NCI-H1048 (cell line): ENCODE measurements around the gene FGFBP2.

ENCODE experiments used
- DNase-seq: peaks from one replicate; lab custom pipeline; 2025; lab: John Stamatoyannopoulos, UW

FGFBP2 gene

DNA sequence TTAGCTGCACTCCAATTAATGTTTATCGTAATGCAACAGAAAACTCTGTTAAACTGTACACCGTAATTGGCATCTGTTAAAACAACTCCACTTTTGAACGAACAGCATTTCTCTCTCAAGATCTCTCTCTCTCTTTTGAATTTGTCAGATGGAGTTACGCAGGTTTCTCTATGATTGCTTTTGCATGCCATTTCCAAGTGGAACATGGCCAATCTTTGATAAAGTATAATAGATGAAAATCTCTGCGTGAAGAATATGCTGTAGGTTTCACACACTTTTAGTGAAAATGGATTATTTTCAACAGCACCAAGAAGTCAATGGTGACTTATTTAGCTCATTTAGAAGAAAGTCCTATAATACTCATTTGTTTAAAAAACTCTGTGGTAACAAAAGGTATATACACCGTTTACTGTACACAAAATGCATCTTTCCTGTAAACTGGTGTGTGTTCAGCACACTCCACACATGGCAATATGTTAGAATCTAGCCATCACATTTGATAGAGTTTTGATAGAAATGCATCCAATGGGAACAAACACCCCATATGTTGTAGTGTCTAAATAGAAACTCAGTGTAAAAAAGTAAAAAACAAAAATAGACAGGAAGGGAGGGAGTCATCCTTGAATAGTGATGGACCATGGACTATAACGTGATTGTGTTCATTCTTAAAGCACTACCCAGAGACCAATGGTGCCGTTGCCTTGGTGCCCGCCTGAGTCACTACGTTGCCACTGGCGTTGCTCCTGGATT is 5.8 kb upstream of the FGFBP2 start:
- DNase-seq: no peak

DNA sequence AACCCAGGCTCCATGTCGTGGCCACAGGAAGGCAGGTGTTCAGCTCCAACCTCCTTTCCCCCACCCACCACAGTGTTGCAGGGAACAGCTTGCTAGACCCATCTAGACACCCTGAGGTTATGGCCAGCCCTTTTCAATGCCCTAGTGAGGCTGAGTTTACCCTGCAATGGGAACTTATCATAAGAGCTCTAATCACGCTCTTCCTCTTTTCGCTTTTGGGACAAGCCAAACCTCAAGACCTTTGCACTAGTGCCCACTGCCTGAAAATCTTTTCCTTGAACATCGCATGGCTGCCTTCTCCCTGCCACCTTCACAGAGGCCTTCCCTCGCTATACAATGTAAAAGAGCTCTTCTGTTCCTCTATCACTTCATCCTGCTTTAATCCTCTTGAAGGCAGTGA is 2.4 kb upstream of the FGFBP2 start:
- no peak for DNase-seq

DNA sequence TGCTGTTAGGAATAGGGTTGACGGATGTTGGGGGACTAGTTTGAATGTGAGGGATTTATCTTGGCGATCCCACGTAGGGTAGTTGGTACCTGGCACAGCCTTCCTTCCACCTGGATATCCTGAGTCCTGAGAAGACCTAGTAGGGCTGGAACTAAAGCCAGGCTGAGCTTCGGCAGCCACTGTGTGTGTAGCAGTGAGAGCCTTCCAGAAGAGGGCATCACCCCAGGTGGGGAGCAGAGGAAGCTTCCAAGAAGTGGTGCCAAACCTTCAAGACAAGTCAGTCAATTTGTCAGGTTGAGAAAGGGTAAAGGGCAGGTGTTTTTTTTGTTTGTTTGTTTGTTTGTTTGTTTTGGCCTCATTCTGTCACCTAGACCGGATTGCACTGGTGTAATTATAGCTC is 1.2 kb upstream of the FGFBP2 start:
- no peak for DNase-seq

DNA sequence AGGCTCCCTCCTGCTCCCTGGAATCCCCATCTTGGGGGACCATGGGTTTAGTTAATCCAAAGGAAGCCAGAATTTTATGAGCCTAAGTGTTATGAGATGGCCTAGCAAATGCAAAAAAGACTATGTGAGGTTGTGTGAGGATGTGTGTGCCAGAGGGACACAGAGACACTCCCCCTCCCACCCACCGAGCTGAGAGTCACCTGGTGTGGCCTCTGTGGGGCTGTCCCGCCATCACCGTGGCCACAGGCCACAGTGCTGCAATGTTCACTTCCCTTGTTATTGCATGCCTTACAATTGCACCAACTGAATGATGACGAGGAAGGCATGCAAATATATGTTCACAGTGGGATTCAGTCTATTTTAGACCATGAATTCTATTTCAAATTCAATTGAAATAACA is 601 bp upstream of the FGFBP2 start:
- no peak for DNase-seq

DNA sequence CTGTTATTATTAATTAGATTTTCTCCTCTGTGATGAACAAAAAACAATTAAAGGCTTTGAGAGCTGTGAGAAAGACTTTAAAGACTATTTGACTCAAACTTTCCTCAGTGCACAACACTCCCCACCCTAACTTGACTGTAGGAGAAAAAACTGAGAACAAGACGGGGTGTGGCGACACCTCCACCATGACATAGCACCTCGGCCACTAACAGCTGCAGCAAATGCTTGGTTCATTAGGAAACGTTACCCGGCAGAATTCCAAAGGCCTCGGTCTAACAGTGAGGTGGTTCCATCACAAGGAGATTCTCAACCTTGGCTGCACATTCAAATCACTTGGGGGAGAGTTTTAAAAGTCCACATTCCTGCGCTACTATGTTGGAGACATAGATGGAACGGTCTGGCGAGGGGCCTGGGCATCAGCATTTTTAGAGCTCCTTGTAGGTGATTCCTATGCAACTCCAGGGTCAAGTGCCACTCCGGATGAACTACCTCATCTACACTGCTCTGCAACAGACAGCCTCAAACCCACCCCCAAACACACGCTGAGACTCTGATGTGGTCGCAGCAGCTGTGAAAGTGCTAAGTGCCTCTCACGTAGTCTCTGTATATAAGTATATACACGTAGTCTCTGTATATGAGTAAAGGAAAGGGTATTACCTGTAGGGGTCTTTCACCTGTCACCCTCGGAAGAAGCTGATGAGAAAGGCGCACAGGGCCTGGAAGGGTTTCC is 1.0 kb downstream of the FGFBP2 start:
- no peak for DNase-seq

DNA sequence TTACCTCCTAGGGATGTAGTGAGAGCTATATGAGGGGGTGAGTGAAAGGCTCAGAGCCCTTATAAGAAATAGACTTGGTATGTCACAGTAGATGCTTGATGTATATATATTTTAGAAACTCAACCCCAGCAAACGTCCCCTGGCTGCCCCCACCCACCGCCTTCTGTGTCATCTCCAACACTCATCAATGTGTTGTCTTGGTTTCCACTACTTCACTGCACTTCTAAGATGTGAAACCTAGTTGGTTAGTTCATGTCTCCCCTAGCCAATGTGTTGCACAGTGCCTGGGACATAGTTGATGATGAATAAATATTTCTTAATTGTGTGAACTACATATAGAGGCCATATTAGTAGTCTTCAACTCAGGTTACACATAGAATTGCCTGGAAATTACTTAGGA is 4.4 kb downstream of the FGFBP2 start:
- no peak for DNase-seq

DNA sequence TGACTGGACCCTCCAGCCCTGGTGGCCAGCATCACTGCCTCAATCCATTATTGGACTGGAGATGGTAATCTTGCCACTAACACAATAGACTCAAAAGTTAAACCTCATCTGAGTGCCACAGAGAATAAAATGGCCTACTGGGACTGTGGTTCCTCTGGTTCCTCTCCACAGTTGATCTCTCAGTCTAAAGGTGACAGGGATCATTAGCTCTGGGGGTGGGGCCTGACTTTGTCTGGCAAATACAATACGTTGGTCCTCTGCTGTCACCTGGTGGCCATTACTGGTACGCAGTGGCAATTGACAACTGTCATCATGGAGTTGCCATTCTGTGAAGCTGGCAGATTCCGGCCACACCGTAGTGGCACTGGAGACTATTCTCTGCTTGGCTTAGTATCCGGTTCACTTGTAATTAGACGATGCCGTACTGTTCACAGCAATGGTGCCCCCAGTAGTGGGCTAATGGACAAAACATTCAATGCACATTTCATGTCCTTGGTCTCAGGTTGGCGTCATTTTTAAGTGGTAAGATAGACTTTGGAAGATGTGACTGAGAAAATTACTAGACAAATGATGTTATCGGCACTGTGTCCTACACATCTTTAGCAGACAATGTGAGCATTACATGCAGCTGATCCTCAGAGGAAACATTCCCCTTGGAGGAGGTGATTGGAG is 6.7 kb downstream of the FGFBP2 start:
- peak; percentile 26 for DNase-seq

DNA sequence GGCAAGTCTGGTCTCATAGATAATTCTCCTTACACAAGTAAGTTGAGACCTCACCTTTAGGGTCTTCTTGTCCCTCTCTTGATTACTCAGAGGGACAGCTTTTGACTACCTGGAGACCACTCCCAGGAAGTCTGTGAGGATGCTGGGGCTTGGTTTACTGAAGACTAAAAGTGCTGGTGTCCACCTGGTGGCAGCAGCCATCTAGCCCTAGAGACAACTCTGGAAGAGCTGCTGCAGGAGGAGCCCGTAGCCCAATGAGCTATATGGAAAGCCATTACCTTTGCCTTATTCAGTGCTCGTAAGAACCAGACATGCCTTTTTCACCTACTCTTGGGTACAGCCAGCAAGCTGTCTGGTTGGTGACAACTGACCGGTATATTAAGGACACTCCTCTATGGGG is 7.3 kb downstream of the FGFBP2 start:
- no peak for DNase-seq

DNA sequence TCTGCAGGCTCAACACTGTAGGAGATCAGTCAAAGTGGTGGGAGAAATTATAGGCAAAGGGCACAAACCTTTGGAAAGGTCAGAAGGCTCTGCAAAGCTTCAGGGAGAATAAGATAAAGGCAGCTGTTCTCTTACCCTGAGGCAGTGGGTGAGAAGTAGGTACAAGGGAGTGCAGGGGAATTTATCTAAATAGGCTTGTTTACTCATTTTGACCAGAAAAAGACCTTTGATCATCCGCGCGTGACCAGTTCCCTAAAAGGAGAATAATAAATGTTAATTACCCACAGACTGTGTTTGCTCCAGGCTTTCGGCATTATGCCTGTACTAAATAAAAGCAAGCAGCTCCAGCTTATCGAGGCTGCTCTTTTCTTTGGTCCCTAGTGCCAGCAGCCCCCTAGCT is 9.3 kb downstream of the FGFBP2 start:
- no peak for DNase-seq

DNA sequence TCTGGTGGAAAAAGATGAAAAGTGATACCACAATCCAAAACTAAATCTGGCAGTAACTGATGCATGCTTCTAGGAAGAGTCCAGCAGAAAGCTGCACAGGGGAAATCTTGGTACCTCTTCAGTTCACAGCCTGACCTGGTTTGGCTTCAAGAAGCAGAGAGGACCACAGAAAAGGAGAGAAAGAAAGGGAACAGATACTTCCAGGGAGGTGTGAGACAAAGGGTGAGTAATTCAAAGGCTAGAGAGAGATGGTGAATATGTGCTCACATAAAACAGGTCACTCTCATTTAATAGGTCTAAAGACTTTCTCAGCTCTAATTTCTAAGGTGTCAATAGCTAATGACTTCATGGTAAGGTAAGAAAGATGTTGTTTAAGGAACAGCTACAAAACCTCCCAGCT is 11.2 kb downstream of the FGFBP2 start:
- DNase-seq: no peak

DNA sequence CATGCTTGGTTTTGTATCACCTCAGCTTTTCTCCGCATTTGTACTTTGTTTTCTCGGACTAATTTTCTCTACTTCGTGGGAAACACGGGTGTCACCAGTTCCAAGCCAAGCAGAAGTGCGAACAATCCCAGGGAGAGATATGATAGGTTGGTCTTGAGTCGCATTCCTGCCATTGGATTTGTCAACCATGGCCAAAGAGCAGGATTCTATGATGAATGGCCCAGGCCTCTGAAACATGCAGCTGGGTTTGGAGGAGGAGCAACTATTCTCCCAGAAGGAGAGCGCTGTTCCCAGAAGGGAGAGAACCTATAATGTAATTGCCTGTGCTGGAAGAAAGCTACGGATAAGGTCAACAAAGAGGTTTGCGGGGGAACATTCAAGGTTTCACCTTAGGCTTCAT is 14.1 kb downstream of the FGFBP2 start:
- no peak for DNase-seq

DNA sequence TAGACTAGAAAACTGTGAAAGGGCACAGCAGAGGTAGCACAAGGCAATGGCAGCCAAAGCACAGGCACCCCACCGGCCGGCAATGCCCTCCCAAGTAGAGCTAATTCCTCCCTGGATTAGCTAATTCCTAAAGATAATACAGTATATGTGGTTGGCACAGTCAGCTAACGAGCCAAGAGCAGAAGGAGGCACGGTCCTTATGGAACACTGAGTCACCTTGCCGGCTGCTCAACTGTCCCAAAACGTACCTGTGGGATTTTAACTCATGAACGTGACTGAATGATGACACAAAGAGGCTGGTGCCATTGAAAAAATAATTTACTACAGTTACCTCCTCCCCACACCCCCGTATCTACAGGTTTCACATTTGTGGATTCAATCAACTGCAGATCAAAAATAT is 15.3 kb downstream of the FGFBP2 start:
- no peak for DNase-seq

DNA sequence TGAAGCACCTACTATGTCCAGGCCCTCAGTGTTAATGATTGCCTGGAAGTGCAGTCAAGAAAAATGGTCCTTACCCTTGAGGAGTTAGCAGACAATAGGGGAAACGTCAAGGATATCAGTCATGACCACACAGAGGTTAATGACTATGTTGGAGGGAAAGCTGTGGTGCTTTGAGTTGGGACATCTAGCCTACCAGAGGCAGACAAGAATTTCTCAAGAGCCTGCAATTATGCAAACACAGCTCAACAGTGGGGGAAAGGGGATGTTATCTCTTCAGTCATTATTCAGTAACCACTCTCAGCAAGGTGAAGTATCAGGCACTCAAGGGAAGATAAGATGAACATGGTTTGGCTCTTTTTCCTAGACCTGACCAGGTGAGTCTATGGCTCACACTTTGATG is 17.5 kb downstream of the FGFBP2 start:
- DNase-seq: no peak

DNA sequence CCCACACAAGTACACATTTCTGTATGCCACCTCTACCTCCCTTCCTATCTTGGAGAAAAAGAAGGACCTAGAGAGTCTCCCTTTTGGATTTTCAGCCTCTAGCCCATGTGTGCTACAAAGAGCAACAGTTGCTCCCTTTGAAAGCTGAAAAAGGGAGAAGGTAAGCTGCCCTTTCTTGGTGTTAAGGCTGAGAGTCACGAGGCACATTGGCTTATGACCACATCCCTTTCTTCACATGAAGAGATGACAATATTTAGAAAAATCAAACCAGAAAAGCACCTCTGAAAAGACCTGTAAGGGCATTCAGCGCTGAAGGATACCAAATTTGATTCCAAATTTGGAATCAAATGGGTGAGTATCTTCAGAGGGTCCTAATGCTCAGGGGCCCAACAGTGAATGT is 18.1 kb downstream of the FGFBP2 start:
- DNase-seq: no peak

DNA sequence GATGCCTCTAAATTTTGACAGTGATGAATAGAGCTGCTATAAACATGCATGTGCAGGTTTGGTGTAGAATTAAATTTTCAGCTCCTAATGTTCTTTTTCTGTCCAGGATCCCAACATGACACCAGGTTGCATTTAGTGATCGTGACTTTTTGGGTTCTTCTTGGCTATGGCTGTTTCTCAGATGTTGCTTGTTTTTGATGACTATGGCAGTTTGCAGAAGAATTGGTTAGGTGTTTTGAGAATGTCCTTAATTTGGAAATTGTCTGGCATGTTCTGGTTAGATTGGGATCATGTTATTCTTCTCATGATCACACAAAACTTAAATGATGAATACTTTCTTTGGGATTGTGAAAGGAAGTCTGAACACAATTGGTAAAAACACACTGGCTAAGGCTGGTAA is 20.7 kb downstream of the FGFBP2 start:
- DNase-seq: no peak

DNA sequence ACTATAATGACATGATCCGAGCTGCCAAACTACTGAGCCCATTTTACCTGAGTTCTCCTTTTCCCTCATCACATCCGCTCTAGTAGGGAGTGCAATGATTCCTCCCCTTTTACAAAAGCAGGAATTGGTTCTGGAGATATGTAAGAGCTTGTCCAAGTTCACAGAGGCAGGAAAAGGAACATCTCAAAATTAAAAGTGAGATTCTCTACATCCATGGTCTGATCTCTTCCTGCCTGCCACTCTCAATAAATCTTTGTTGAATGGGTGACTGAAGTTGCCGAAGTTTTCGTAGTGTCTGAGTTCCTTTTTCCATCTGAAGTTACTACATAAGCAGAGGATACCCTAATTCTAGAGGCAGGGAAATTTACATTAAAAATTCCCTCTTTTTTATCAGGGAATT is 24.3 kb downstream of the FGFBP2 start, which contains the start of gene FGFBP1:
TSS of gene FGFBP1 (minus strand) at position 101 of the 400 bp plus-strand sequence. CDS start 2,108 bp downstream, outside the sequence.
- DNase-seq: no peak

DNA sequence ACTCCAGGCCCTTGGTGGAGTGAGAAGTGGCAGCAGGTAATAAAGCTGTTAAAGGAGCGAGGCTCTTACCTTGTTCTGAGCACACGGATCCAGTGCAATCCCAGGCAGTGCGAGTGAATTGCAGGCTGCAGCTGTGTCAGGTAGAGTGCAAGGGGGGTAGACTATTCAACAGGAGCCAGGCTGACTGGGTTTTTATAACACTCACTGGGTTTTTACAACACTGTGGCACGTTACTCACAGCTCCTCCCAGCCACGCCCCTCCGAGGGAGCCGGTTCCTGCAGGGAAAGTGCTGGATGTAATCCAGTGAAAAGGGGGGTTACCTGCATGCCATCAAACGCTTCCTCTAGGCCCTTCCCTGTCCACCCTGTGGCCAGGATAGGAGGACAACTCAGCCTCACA is 24.8 kb downstream of the FGFBP2 start:
- DNase-seq: no peak

DNA sequence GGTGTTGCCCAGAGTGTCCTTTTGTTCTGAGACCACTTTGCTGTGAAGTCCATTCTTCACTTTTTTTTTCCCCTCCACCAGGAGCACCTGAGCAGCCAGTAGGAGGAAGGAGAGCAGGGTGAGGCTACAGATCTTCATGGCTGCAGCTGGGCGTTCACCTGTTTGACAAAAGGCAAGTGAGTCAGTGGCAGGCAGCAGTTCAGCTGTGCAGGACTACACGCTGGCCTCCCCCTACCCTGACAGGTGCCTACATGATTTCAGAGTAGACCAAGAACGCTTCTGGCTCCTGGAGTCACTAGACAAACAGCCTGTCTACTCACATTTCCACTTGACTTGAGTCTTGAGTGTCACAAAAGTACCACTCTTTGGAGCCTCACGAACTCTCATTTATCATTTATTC is 26.5 kb downstream of the FGFBP2 start:
- DNase-seq: no peak

DNA sequence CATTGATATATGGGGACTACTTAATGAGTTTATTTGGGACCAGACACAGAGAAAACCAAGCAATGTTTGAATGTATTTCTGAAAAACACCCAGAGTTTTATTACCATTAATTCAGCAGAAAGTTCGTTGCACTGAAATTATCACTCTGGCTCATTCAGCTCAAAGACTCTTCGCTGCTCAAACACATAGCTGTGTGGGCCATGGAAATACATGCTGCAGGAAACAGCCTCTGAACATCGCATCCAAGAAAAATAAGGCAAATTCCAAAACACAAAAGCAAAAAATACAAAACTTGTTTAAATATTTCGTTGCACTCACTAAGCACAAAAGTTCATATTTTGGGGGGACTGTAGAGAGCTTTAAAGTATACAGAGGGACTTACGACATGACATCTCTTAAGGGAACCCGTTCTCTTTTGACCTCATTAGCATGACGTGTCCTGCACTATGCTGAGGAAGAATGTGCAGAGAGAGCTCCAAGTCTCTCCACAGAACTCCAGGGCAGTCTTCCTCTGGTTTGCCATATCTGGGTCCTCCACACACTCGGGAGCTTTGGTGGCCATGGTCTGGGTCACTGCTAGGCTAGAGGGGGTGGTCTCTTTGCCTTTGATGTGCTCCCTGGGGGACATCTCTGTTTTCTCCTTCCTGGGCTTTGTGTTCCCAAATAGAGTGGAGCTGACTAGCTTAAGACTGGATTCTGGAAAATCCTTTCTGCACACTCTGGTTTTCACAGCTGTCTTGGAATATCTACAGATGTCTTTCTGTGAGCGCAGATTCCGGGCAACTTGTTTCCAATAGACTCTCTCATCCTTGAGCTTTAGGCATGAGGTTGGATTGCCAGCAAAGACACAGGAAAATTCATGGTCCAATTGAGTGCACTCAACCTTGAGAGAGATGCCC is 27.2 kb downstream of the FGFBP2 start:
- no peak for DNase-seq

DNA sequence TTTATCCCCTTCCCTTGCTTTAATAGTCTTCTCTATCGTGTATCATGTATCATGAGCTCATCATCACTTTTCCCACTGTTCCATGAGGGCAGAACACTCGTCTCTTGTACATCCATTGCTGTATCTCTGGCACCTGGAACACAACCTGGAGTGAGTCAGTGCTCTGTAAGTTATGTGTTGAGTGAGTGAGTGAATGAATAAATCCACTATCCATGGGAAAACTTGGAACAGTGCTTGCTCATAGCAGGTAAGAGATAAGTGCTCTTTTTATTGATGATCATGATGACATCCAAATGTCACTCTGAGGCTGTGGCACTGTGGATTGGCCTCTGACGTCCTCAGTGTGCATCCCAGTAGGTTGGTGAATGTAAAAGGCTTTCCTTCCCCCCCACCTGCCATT is 28.7 kb downstream of the FGFBP2 start:
- no peak for DNase-seq

DNA sequence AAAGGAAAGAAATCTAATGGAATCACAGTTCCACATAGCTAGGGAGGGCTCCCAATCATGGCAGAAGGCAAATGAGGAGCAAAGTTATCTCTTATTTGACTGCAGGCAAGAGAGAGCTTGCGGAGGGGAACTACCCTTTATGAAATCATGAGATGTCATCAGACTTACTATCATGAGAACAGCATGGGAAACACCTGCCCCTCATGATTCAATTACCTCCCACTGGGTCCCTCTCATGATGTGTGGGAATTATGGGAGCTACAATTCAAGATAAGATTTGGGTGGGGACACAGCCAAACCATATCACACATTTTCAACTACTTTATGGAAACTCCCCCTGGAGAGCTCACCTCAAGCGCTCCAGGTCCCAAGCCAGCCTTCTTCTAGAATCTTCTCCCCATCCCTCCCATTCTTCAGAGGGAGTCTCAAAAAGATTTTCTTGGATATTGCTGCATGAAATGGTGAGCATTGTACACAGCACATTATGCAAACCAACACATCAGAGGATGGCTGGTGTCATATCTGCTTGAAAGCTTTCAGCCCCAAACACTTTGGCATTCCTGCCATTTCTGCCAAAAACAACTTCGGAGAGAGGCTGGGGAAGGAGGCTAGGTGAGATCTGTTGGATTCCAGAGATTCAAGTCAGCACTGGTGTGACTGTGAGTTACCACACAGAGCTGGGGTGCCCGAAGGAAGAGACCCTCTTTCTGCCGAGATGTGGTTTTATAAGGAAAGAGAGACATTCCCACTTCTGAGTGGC is 31.3 kb downstream of the FGFBP2 start:
- no peak for DNase-seq
